Measurements from ENCODE around the gene ALS2.

The ALS2 gene

GRCh38 chr2:201758873-201759272 lies 21.9 kb downstream of the ALS2 start:
- H3K4me3 ChIP-seq (ENCODE audit: low read depth, low read length): no peak overlapping the region

- H3K4me3 ChIP-seq (ENCODE audit: low read depth, low read length): no peak overlapping the region
Measured at GRCh38 chr2:201758234-201758633, 22.5 kb downstream of the ALS2 start.

- no peak overlapping the region for H3K4me3 ChIP-seq (ENCODE audit: low read depth, low read length)
Measured at GRCh38 chr2:201754717-201755415, 25.9 kb downstream of the ALS2 start.

- H3K4me3 ChIP-seq (ENCODE audit: low read depth, low read length): no peak overlapping the region
Measured at GRCh38 chr2:201751566-201751965, 29.2 kb downstream of the ALS2 start.

GRCh38 chr2:201746551-201746950 lies 34.2 kb downstream of the ALS2 start:
- no peak overlapping the region for H3K4me3 ChIP-seq (ENCODE audit: low read depth, low read length)

- no peak overlapping the region for H3K4me3 ChIP-seq (ENCODE audit: low read depth, low read length)
Measured at GRCh38 chr2:201735486-201735885, 45.2 kb downstream of the ALS2 start.

- no peak overlapping the region for H3K4me3 ChIP-seq (ENCODE audit: low read depth, low read length)
Measured at GRCh38 chr2:201734111-201734510, 46.6 kb downstream of the ALS2 start.

GRCh38 chr2:201733544-201733943 lies 47.2 kb downstream of the ALS2 start:
- H3K4me3 ChIP-seq (ENCODE audit: low read depth, low read length): no peak overlapping the region

- H3K4me3 ChIP-seq (ENCODE audit: low read depth, low read length): no peak overlapping the region
Measured at GRCh38 chr2:201730651-201731285, 50.0 kb downstream of the ALS2 start.

GRCh38 chr2:201715459-201715858 lies 65.3 kb downstream of the ALS2 start:
- no peak overlapping the region for H3K4me3 ChIP-seq (ENCODE audit: low read depth, low read length)

GRCh38 chr2:201712726-201713125 lies 68.0 kb downstream of the ALS2 start:
- H3K4me3 ChIP-seq (ENCODE audit: low read depth, low read length): no peak overlapping the region

- H3K4me3 ChIP-seq (ENCODE audit: low read depth, low read length): no peak overlapping the region
Measured at GRCh38 chr2:201709747-201710146, 71.0 kb downstream of the ALS2 start.

- H3K4me3 ChIP-seq (ENCODE audit: low read depth, low read length): no peak overlapping the region
Measured at GRCh38 chr2:201709049-201709448, 71.7 kb downstream of the ALS2 start.

- no peak overlapping the region for H3K4me3 ChIP-seq (ENCODE audit: low read depth, low read length)
Measured at GRCh38 chr2:201707753-201708152, 73.0 kb downstream of the ALS2 start.

GRCh38 chr2:201707142-201707541 lies 73.6 kb downstream of the ALS2 start:
- no peak overlapping the region for H3K4me3 ChIP-seq (ENCODE audit: low read depth, low read length)

GRCh38 chr2:201704536-201704935 lies 76.2 kb downstream of the ALS2 start:
- H3K4me3 ChIP-seq (ENCODE audit: low read depth, low read length): no peak overlapping the region

- no peak overlapping the region for H3K4me3 ChIP-seq (ENCODE audit: low read depth, low read length)
Measured at GRCh38 chr2:201701646-201702045, 79.1 kb downstream of the ALS2 start.

GRCh38 chr2:201699416-201699815 lies 81.3 kb downstream of the ALS2 start:
- no peak overlapping the region for H3K4me3 ChIP-seq (ENCODE audit: low read depth, low read length)

- no peak within 1 kb of the TSS for H3K4me3 ChIP-seq (ENCODE audit: low read depth, low read length)
Measured at GRCh38 chr2:201698588-201699226, 82.0 kb downstream of the ALS2 start, which contains the start of gene MPP4. Gene MPP4, minus strand, starts transcription at chr2:201698644. Its CDS starts 4,690 bp downstream, at chr2:201693954.

- no peak overlapping the region for H3K4me3 ChIP-seq (ENCODE audit: low read depth, low read length)
Measured at GRCh38 chr2:201697899-201698298, 82.8 kb downstream of the ALS2 start.

- no peak overlapping the region for H3K4me3 ChIP-seq (ENCODE audit: low read depth, low read length)
Measured at GRCh38 chr2:201696151-201696659, 84.5 kb downstream of the ALS2 start.

GRCh38 chr2:201685156-201685555 lies 95.6 kb downstream of the ALS2 start:
- H3K4me3 ChIP-seq (ENCODE audit: low read depth, low read length): no peak overlapping the region
